AG04449 (cell line): ENCODE data around the gene ZNRD2.

Source experiments
- CTCF ChIA-PET: fragments of 350-600 bp; formaldehyde crosslinking; extraction: SDS; loops from one replicate; lab custom pipeline; 2021; ENCODE audit warnings: antibody characterized with exemption; lab: Yijun Ruan, JAX
- POLR2A ChIA-PET: fragments of 400-600, 350-600 bp; formaldehyde crosslinking; extraction: SDS; loops from one replicate; lab custom pipeline; 2020; ENCODE audit warnings: antibody characterized with exemption, inconsistent platforms; lab: Yijun Ruan, JAX
- DNase-seq: peaks from one replicate; pipeline ENCODE4 v3.0.0-alpha.2; 2010; ENCODE audit warnings: low read depth, low spot score
- H3K4me3 ChIP-seq: 2 replicates; pipeline ENCODE4 v1.5.1; 2011; ENCODE audit warnings: low read depth, mild to moderate bottlenecking, control low read depth, low read length
- TF ChIP-seq, protein P1 (sequence below): IDR thresholded peaks from one replicate; pipeline ENCODE4 v1.5.1; 2011; ENCODE audit warnings: mild to moderate bottlenecking, moderate library complexity, low read length, control low read depth, inconsistent platforms; ENCODE audit not compliant: insufficient read depth; ENCODE audit errors: missing control alignments

ZNRD2 gene

DNA sequence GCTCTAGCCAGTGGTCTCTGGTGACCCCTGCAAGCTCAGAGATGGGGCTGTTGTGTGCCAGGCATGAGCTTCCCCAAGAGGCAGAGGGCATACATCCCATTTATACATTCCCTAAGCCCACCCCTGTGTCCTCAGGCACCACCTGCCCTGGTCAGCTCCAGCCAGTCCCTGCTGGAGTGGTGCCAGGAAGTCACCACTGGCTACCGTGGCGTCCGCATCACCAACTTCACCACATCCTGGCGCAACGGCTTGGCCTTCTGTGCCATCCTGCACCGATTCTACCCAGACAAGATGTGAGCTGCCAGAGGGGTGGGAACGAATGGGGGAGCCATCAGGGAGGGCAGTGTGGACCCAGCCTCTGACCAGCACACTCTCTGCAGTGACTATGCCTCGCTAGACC is 13.8 kb downstream of the ZNRD2 start:
- ChIA-PET CTCF (interaction anchor here (4.7 to 6.8 kb wide), 3 partner anchors 8 to 12 kb away, joined by 35 to 60 read pairs (median 46); partner anchors contain the start of genes EHBP1L1, FAM89B and ZNRD2), POLR2A (interaction anchor here (1.1 kb wide), 1 partner anchor 23 kb away, joined by 4 read pairs; no protein-coding TSS in a partner anchor)
- no peak for DNase-seq
- H3K4me3 ChIP-seq: no peak overlapping the region
- TF ChIP-seq, protein P1, sequence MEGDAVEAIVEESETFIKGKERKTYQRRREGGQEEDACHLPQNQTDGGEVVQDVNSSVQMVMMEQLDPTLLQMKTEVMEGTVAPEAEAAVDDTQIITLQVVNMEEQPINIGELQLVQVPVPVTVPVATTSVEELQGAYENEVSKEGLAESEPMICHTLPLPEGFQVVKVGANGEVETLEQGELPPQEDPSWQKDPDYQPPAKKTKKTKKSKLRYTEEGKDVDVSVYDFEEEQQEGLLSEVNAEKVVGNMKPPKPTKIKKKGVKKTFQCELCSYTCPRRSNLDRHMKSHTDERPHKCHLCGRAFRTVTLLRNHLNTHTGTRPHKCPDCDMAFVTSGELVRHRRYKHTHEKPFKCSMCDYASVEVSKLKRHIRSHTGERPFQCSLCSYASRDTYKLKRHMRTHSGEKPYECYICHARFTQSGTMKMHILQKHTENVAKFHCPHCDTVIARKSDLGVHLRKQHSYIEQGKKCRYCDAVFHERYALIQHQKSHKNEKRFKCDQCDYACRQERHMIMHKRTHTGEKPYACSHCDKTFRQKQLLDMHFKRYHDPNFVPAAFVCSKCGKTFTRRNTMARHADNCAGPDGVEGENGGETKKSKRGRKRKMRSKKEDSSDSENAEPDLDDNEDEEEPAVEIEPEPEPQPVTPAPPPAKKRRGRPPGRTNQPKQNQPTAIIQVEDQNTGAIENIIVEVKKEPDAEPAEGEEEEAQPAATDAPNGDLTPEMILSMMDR: no peak

DNA sequence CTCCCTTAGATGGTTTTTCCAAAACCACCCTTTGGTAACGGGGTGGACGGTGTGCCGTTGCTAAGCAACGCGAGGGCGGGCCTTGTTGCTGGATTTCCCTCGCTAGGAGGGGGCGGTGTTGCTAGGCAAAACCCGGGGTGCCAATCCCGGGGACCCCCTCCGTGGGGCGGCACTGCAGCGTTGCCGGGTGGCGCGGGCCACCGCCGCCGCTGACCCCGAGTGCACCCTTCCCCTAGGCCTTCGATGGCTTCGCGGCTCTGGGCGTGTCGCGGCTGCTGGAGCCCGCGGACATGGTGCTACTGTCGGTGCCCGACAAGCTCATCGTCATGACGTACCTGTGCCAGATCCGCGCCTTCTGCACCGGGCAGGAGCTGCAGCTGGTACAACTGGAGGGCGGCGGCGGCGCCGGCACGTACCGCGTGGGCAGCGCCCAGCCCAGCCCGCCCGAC is 14.5 kb downstream of the ZNRD2 start:
- DNase-seq: no peak
- ChIA-PET POLR2A (interaction anchor here (1.1 kb wide), 1 partner anchor 23 kb away, joined by 4 read pairs; no protein-coding TSS in a partner anchor), CTCF (interaction anchor here (4.7 to 6.8 kb wide), 3 partner anchors 8 to 13 kb away, joined by 35 to 60 read pairs (median 46); partner anchors contain the start of genes EHBP1L1, FAM89B and ZNRD2)
- TF ChIP-seq, protein P1: no peak
- H3K4me3 ChIP-seq: no peak overlapping the region

DNA sequence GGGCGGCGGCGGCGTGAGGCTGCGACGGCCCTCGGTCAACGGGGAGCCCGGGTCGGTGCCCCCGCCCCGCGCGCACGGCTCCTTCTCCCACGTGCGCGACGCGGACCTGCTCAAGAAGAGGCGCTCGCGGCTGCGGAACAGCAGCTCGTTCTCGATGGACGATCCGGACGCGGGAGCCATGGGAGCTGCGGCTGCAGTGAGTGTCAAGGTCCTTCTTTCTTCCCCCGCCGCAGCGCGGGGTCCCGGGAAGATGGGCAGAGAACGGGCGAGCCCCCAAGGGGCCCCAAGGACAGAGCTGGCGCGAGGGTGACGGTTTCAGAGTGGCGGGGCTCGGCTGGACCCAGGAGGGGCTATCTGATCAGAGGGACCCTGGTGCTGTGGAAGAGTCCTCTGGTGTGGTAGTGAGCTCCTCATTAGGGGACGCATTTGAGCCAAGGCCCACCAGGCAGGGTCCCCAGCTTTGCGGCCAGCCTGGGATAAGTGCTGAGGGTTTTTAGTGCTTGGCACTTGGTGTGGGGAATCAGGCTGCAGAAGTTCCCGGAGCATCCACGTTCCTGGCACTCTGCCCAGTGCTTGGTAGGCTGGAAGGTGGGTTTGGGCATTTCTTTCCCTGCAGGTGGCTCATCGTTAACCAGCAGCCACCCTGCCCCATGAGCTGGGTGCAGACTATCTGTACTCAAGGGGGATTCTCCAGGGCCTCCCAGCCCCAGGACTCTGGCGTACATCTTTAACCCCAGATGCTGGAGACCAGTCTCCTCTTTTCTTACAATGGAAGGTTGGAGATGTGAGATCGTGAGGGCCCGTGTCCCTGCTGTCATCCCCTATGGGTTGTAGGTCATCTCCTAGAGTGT is 15.3 kb downstream of the ZNRD2 start:
- TF ChIP-seq, protein P1: no peak
- no peak for DNase-seq
- ChIA-PET CTCF (interaction anchor here (4.7 to 10.6 kb wide), 4 partner anchors 8 to 45 kb away, joined by 35 to 182 read pairs (median 53); partner anchors contain the start of genes EHBP1L1, FAM89B and ZNRD2), POLR2A (interaction anchor here (1.0 to 3.9 kb wide), 3 partner anchors 9 to 29 kb away, joined by 3 to 18 read pairs (median 4); partner anchors contain the start of genes EHBP1L1 and PCNX3)
- no peak overlapping the region for H3K4me3 ChIP-seq

DNA sequence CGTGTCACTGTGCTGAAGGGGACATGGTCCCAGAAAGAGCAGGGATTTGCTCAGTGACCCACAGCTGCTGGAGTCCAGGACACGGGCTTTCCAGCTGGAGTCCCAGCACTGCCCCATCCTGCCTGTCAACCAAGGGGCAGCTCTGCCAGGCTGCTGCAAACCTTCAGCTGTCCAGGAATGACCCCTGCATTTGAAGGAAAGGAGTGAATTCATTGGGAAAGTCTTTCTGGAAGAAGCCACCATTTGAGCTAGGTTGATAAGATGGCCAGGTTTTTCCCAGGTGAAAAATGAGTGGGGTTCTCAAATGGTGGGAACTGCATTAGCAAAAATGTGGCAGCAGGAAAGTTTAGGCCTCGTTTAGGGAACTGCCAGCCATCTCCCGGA is 16.0 kb downstream of the ZNRD2 start:
- DNase-seq: no peak
- POLR2A ChIA-PET: interaction anchor here (1.0 to 3.9 kb wide), 4 partner anchors 9 to 29 kb away, joined by 3 to 18 read pairs (median 6); partner anchors contain the start of genes EHBP1L1, FAM89B and PCNX3
- TF ChIP-seq, protein P1: no peak
- CTCF ChIA-PET: interaction anchor here (1.0 to 10.6 kb wide), 6 partner anchors 7 to 46 kb away, joined by 4 to 182 read pairs (median 40); partner anchors contain the start of genes EHBP1L1, FAM89B, MAP3K11 and ZNRD2
- H3K4me3 ChIP-seq: no peak overlapping the region

DNA sequence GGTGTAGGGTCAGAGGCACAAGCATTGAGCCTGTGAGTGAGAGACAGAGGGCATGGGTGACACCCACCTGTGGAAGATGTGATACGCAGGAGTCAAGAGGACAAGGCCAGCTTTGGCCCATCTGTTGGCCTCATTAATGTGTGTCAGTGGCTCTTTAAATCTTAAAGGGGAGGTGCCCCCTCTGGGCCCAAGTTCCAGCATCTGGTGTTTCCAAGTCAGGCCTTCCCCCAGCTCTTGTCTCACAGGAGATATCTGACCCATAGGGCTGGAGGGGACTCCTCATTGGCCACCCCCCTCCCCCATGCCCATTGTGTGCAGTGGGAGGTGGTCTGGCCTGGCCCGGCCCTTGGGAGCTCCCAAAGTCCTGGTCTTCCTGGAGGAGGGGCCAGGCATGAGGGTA is 16.4 kb downstream of the ZNRD2 start:
- TF ChIP-seq, protein P1: no peak
- no peak overlapping the region for H3K4me3 ChIP-seq
- POLR2A ChIA-PET: interaction anchor here (1.8 to 3.9 kb wide), 3 partner anchors 10 to 28 kb away, joined by 4 to 18 read pairs (median 7); partner anchors contain the start of genes EHBP1L1, FAM89B and PCNX3
- CTCF ChIA-PET: interaction anchor here (0.6 to 10.6 kb wide), 8 partner anchors 7 to 46 kb away, joined by 3 to 182 read pairs (median 22); partner anchors contain the start of genes EHBP1L1, FAM89B, KCNK7 and MAP3K11
- no peak for DNase-seq
